Activated CD8-positive, alpha-beta memory T cell treated with anti-CD3 and anti-CD28 coated beads, Interleukin-2, amount 50 U/mL, for 4 hours (primary cell): Measurements from ENCODE around the gene KLHDC2.
"Not testable (repeated sequence)": the region's sequence is repeated elsewhere in the genome, so short reads cannot be mapped to it uniquely, and the experiment has no call there.

Experiments
- DNase-seq: peaks from one replicate; pipeline ENCODE4 v3.0.0-alpha.2; 2020

The KLHDC2 gene

GRCh38 chr14:49783394-49784014 lies 15.6 kb downstream of the KLHDC2 start:
- DNase-seq: no peak

- no peak for DNase-seq
These were observed 18.4 kb downstream of the KLHDC2 start for GRCh38 chr14:49786315-49786714.

- DNase-seq: no peak
These were observed 24.7 kb downstream of the KLHDC2 start for GRCh38 chr14:49792618-49793017.

GRCh38 chr14:49796025-49796424 lies 28.1 kb downstream of the KLHDC2 start:
- DNase-seq: no peak

GRCh38 chr14:49808780-49809179 lies 40.8 kb downstream of the KLHDC2 start:
- DNase-seq: no peak

GRCh38 chr14:49816118-49816517 lies 48.2 kb downstream of the KLHDC2 start:
- not testable (repeated sequence) for DNase-seq

GRCh38 chr14:49816844-49817243 lies 48.9 kb downstream of the KLHDC2 start:
- no peak for DNase-seq

GRCh38 chr14:49820176-49820575 lies 52.2 kb downstream of the KLHDC2 start:
- no peak for DNase-seq

- DNase-seq: no peak
These were observed 60.7 kb downstream of the KLHDC2 start for GRCh38 chr14:49828640-49829039.
